ENCODE measurements around the gene GSC. TPM values are rescaled to one million over a fixed set of nuclear protein-coding genes. Genes with fewer than 3 reads are reported as not detected.

The GSC gene
- total RNA-seq, 1 experiment from 2014 or later: not detected

GRCh38 chr14:94770815-94771157, 873 bp upstream of the GSC start:
- Histone ChIP-seq H3K4me1 (no peaks in the 10 kb centered on the region), H3K36me3 (ENCODE audit: control insufficient read depth, insufficient read depth, low read length) (no peaks in the 10 kb centered on the region), H3K4me3 (ENCODE audit: low read depth, low read length) (no peak overlapping the region), H3K27me3 (replicated peaks; ENCODE audit: control insufficient read depth, insufficient read depth, low read length) (peaks cover 2% of the 10 kb centered on the region), H3K9me3 (no peaks in the 10 kb centered on the region)
- Mint-ChIP-seq H3K4me1 (ENCODE audit: low read depth, unreplicated experiment) (no peaks in the 10 kb centered on the region), H3K9me3 (ENCODE audit: unreplicated experiment) (no peaks in the 10 kb centered on the region), H3K27ac (ENCODE audit: unreplicated experiment) (no peak overlapping the region), H3K27me3 (ENCODE audit: insufficient read depth, unreplicated experiment) (peaks cover 37% of the 10 kb centered on the region), H3K36me3 (ENCODE audit: insufficient read depth, unreplicated experiment) (no peaks in the 10 kb centered on the region), H3K4me3 (ENCODE audit: unreplicated experiment) (peak overlapping the region; percentile 54)
- intact Hi-C loops (cut with micrococcal nuclease; ENCODE audit: unreplicated experiment): no loop called here
- ChIA-PET CTCF (no interaction called here), POLR2A (no interaction called here)
- no TSS peak for BruUV-seq (replicated peaks)
- no peak for DNase-seq
- TF ChIP-seq CTCF (IDR thresholded peaks at IDR 0.05; ENCODE audit: insufficient read depth in 1 of 2, low read depth in 1 of 2, low read length in 1 of 2, severe bottlenecking in 1 of 2, unreplicated experiment in 1 of 2): no peak

- BruUV-seq (replicated peaks): no TSS peak
- H3K36me3 Mint-ChIP-seq (ENCODE audit: insufficient read depth, unreplicated experiment): no peaks in the 10 kb centered on the region
- H3K27me3 Mint-ChIP-seq (ENCODE audit: insufficient read depth, unreplicated experiment): peaks cover 32% of the 10 kb centered on the region
- Histone ChIP-seq H3K4me3 (ENCODE audit: low read depth, low read length) (peak overlapping the region; percentile 49), H3K27me3 (replicated peaks; ENCODE audit: control insufficient read depth, insufficient read depth, low read length) (peaks cover 2% of the 10 kb centered on the region), H3K36me3 (ENCODE audit: control insufficient read depth, insufficient read depth, low read length) (no peaks in the 10 kb centered on the region), H3K9me3 (no peaks in the 10 kb centered on the region), H3K4me1 (no peaks in the 10 kb centered on the region)
- no peaks in the 10 kb centered on the region for H3K9me3 Mint-ChIP-seq (ENCODE audit: unreplicated experiment)
- intact Hi-C loops (cut with micrococcal nuclease; ENCODE audit: unreplicated experiment): no loop called here
- DNase-seq: no peak
- H3K4me1 Mint-ChIP-seq (ENCODE audit: low read depth, unreplicated experiment): no peaks in the 10 kb centered on the region
- CTCF ChIA-PET: interaction anchor here (0.7 kb wide), 1 partner anchor 41 kb away, joined by 4 read pairs; no protein-coding TSS in a partner anchor
- POLR2A ChIA-PET: no interaction called here
- H3K4me3 Mint-ChIP-seq (ENCODE audit: unreplicated experiment): peak overlapping the region; percentile 54
- no peak for TF ChIP-seq CTCF (IDR thresholded peaks at IDR 0.05; ENCODE audit: insufficient read depth in 1 of 2, low read depth in 1 of 2, low read length in 1 of 2, severe bottlenecking in 1 of 2, unreplicated experiment in 1 of 2)
- no peak overlapping the region for H3K27ac Mint-ChIP-seq (ENCODE audit: unreplicated experiment)
Observed at GRCh38 chr14:94770251-94770749, 387 bp upstream of the GSC start.

- POLR2A ChIA-PET: no interaction called here
- H3K4me1 Mint-ChIP-seq (ENCODE audit: low read depth, unreplicated experiment): no peaks in the 10 kb centered on the region
- H3K27me3 ChIP-seq (replicated peaks; ENCODE audit: control insufficient read depth, insufficient read depth, low read length): peaks cover 2% of the 10 kb centered on the region
- no peak overlapping the region for H3K27ac Mint-ChIP-seq (ENCODE audit: unreplicated experiment)
- H3K9me3 ChIP-seq: no peaks in the 10 kb centered on the region
- H3K36me3 Mint-ChIP-seq (ENCODE audit: insufficient read depth, unreplicated experiment): no peaks in the 10 kb centered on the region
- peaks cover 30% of the 10 kb centered on the region for H3K27me3 Mint-ChIP-seq (ENCODE audit: insufficient read depth, unreplicated experiment)
- no peaks in the 10 kb centered on the region for H3K9me3 Mint-ChIP-seq (ENCODE audit: unreplicated experiment)
- no peaks in the 10 kb centered on the region for H3K36me3 ChIP-seq (ENCODE audit: control insufficient read depth, insufficient read depth, low read length)
- TF ChIP-seq CTCF (IDR thresholded peaks at IDR 0.05; ENCODE audit: insufficient read depth in 1 of 2, low read depth in 1 of 2, low read length in 1 of 2, severe bottlenecking in 1 of 2, unreplicated experiment in 1 of 2): no peak
- CTCF ChIA-PET: interaction anchor here (0.6 kb wide), 1 partner anchor 357 kb away, joined by 3 read pairs; no protein-coding TSS in a partner anchor
- BruUV-seq (replicated peaks): no TSS peak
- DNase-seq: peak in 1 of 2 experiments; percentile 17
- no peaks in the 10 kb centered on the region for H3K4me1 ChIP-seq
- peak overlapping the region; percentile 54 for H3K4me3 Mint-ChIP-seq (ENCODE audit: unreplicated experiment)
- peak overlapping the region; percentile 24 for H3K4me3 ChIP-seq (ENCODE audit: low read depth, low read length)
- intact Hi-C loops (cut with micrococcal nuclease; ENCODE audit: unreplicated experiment): no loop called here
Observed at GRCh38 chr14:94768521-94769390, 1.2 kb downstream of the GSC start.

All from Caco-2 (cell line).